Endodermal cell (in vitro differentiated cells): ENCODE data around the gene OPALIN. TPM values are rescaled to one million over a fixed set of nuclear protein-coding genes. Genes with fewer than 3 reads are reported as not detected.

Source experiments
- DNase-seq: peaks from one replicate; pipeline ENCODE4 v3.0.0-alpha.2; 2017
- H3K27ac ChIP-seq: 2 replicates; pipeline ENCODE4 v1.5.1; 2013; ENCODE audit warnings: mild to moderate bottlenecking, low read depth, low read length, moderate library complexity
- H3K27me3 ChIP-seq: 2 replicates; pipeline ENCODE4 v1.6.1; 2013; ENCODE audit warnings: mild to moderate bottlenecking, low read length, moderate library complexity; ENCODE audit not compliant: insufficient read depth, control insufficient read depth, poor library complexity, severe bottlenecking
- H3K36me3 ChIP-seq: 2 replicates; pipeline ENCODE4 v1.7.0; 2013; ENCODE audit warnings: mild to moderate bottlenecking, low read length, moderate library complexity; ENCODE audit not compliant: control insufficient read depth, insufficient read depth
- H3K4me1 ChIP-seq: one replicate; pipeline ENCODE4 v1.7.0; 2013; ENCODE audit warnings: low read length; ENCODE audit not compliant: control insufficient read depth, insufficient read depth
- H3K4me3 ChIP-seq: 2 replicates; pipeline ENCODE4 v1.5.1; 2013; ENCODE audit warnings: mild to moderate bottlenecking, low read length, moderate library complexity
- H3K9ac ChIP-seq: 2 replicates; pipeline ENCODE4 v1.6.1; 2013; ENCODE audit warnings: mild to moderate bottlenecking, low read length, moderate library complexity; ENCODE audit not compliant: poor library complexity, severe bottlenecking; ENCODE audit errors: extremely low read depth
- H3K9me3 ChIP-seq: 2 replicates; pipeline ENCODE4 v1.6.1; 2013; ENCODE audit warnings: mild to moderate bottlenecking, low read length, moderate library complexity; ENCODE audit not compliant: control insufficient read depth
- H3K27ac Mint-ChIP-seq: 2 replicates; pipeline ENCODE4 v1.8.0; 2020; ENCODE audit warnings: mixed read lengths
- H3K27me3 Mint-ChIP-seq: 2 replicates; pipeline ENCODE4 v1.8.0; 2021; ENCODE audit warnings: mild to moderate bottlenecking, mixed read lengths; ENCODE audit not compliant: insufficient read depth
- H3K36me3 Mint-ChIP-seq: 2 replicates; pipeline ENCODE4 v1.8.0; 2020; ENCODE audit warnings: low read depth, mixed read lengths
- H3K4me1 Mint-ChIP-seq: 2 replicates; pipeline ENCODE4 v1.8.0; 2020; ENCODE audit warnings: mixed read lengths
- H3K4me3 Mint-ChIP-seq: 2 replicates; pipeline ENCODE4 v1.8.0; 2020; ENCODE audit warnings: mild to moderate bottlenecking, moderate library complexity, mixed read lengths
- H3K9me3 Mint-ChIP-seq: 2 replicates; pipeline ENCODE4 v1.8.0; 2020; ENCODE audit warnings: mild to moderate bottlenecking, mixed read lengths
- WGBS, 2 experiments: methylation state at CpG; one replicate each; pipeline versions ENCODE4 v1.1.5 to v1.1.7; 2013; ENCODE audit warnings: missing lambda C conversion rate in 2 of 2, mixed read lengths in 1 of 2; ENCODE audit not compliant: insufficient coverage in 1 of 2, insufficient read length in 1 of 2; 5-methylcytosine and 5-hydroxymethylcytosine counted together
- total RNA-seq, 2 donors: library from RNA; stranded (reverse); fragmentation: NEBNext Ultra II Directional in 1 of 2; extraction: Animal tissue kit (Norgen Biotek cat#: 25700) in 1 of 2; gene quantifications; 2 replicates in 1 of 2; 3 replicates in 1 of 2; pipeline ENCODE4 v1.2.1, GENCODE V29; 2021
- TF ChIP-seq, protein P1 (sequence below): fragments of 200-600 bp; sonication (generic); conservative IDR thresholded peaks from 2 replicates; pipeline ENCODE4 v1.5.0; 2021; ENCODE audit warnings: antibody characterized with exemption, mild to moderate bottlenecking

The OPALIN gene
- total RNA-seq, 2 donors from 2014 or later: not detected

DNA sequence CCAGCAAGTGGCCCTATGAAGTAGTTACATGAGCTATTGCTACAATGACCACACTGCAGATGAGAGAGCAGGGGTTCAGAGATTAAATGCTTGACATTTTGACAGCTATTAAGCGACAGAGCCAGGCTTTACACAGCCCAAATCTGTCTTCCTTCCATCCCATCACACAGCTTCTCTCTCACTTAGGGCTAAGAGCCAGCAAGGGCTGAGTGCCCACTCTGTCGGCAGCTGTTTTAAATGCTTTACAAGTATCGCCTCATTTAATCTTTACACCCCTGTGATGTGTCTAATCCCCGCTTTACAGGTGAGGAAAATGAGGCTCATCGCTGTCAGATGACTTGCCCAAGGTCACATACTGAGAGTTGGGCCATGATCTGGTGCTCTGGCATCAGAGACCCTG is 15.2 kb upstream of the OPALIN start:
- Histone ChIP-seq H3K4me1 (no peaks in the 10 kb centered on the region), H3K4me3 (no peak overlapping the region), H3K27ac (no peak overlapping the region), H3K9ac (no peak overlapping the region), H3K27me3 (peaks cover 7% of the 10 kb centered on the region), H3K9me3 (no peaks in the 10 kb centered on the region), H3K36me3 (no peaks in the 10 kb centered on the region)
- Mint-ChIP-seq H3K27ac (no peak overlapping the region), H3K4me1 (peaks cover 7% of the 10 kb centered on the region), H3K9me3 (no peaks in the 10 kb centered on the region), H3K27me3 (peaks cover 18% of the 10 kb centered on the region), H3K36me3 (no peaks in the 10 kb centered on the region), H3K4me3 (peak overlapping the region; percentile 59)
- no peak for DNase-seq
- 90 to 94% methylated on average over 4 to 5 of the region's 5 CpGs for WGBS, 2 experiments
- TF ChIP-seq, protein P1, sequence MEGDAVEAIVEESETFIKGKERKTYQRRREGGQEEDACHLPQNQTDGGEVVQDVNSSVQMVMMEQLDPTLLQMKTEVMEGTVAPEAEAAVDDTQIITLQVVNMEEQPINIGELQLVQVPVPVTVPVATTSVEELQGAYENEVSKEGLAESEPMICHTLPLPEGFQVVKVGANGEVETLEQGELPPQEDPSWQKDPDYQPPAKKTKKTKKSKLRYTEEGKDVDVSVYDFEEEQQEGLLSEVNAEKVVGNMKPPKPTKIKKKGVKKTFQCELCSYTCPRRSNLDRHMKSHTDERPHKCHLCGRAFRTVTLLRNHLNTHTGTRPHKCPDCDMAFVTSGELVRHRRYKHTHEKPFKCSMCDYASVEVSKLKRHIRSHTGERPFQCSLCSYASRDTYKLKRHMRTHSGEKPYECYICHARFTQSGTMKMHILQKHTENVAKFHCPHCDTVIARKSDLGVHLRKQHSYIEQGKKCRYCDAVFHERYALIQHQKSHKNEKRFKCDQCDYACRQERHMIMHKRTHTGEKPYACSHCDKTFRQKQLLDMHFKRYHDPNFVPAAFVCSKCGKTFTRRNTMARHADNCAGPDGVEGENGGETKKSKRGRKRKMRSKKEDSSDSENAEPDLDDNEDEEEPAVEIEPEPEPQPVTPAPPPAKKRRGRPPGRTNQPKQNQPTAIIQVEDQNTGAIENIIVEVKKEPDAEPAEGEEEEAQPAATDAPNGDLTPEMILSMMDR: no peak

DNA sequence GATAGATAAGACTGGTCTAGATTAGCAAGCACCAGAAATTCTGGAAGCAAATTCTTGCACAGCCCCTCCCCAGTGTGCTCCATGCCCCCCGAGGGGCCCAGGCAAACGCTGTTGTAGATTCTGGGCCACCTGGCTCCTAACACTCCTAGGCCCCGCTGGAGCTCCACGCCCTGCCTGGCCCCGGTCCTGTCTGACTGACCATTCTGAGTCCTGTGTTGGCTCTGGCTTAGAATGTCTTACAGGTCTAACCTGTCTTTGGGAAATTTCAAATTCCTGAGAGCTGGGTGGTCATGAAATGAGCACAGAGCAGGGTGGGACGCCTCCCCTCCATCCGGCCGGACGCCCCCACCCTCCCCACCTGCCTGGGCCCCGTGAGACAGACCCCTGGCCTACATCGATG is 12.6 kb upstream of the OPALIN start:
- WGBS, 2 experiments: 85 to 100% methylated on average over 3 to 11 of the region's 11 CpGs
- Histone ChIP-seq H3K27ac (no peak overlapping the region), H3K9me3 (no peaks in the 10 kb centered on the region), H3K36me3 (no peaks in the 10 kb centered on the region), H3K4me1 (no peaks in the 10 kb centered on the region), H3K4me3 (no peak overlapping the region), H3K27me3 (peaks cover 7% of the 10 kb centered on the region), H3K9ac (no peak overlapping the region)
- Mint-ChIP-seq H3K9me3 (no peaks in the 10 kb centered on the region), H3K36me3 (no peaks in the 10 kb centered on the region), H3K4me1 (peaks cover 7% of the 10 kb centered on the region), H3K27me3 (peaks cover 18% of the 10 kb centered on the region), H3K4me3 (no peak overlapping the region), H3K27ac (no peak overlapping the region)
- TF ChIP-seq, protein P1: no peak
- peak; percentile 44 for DNase-seq

DNA sequence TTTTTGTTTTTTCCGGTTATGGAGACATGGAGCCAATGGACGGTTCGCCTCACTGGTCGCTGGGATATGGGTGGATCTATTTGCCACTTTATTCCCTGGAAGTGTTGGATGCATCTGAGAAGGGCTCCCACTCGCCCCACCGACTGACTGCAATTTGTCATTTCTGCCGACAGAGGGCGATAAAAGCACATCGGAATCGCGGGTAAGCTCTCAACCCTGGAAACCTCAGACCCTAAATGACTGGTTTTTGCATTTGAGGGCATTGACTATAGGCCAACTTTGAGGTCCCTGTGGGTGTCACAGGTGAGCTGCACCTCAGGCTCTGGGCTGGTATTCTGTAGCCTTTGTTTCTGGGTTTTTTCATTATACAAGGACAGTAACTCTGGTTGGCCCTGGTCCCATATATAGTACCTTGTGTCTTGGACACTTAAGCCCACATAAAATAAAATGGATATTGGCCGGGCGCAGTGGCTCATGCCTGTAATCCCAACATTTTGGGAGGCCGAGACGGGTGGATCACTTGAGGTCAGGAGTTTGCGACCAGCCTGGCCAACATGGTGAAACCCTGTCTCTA is 11.9 kb upstream of the OPALIN start:
- Histone ChIP-seq H3K4me3 (no peak overlapping the region), H3K4me1 (no peaks in the 10 kb centered on the region), H3K9me3 (no peaks in the 10 kb centered on the region), H3K27me3 (peaks cover 7% of the 10 kb centered on the region), H3K36me3 (no peaks in the 10 kb centered on the region), H3K27ac (no peak overlapping the region), H3K9ac (no peak overlapping the region)
- TF ChIP-seq, protein P1: peak; percentile 89
- peaks cover 7% of the 10 kb centered on the region for H3K4me1 Mint-ChIP-seq
- H3K27ac Mint-ChIP-seq: no peak overlapping the region
- peaks cover 18% of the 10 kb centered on the region for H3K27me3 Mint-ChIP-seq
- H3K9me3 Mint-ChIP-seq: no peaks in the 10 kb centered on the region
- H3K36me3 Mint-ChIP-seq: no peaks in the 10 kb centered on the region
- peak; percentile 92 for DNase-seq
- WGBS, 2 experiments: 41 to 42% methylated on average over 16 of the region's 16 CpGs
- H3K4me3 Mint-ChIP-seq: no peak overlapping the region
